HG02884 (cell line): ENCODE measurements around the gene PDZD7.
"Not testable (repeated sequence)": the region's sequence is repeated elsewhere in the genome, so short reads cannot be mapped to it uniquely, and the experiment has no call there.

ENCODE experiments used
- ATAC-seq: cut with Tn5 transposase; IDR thresholded peaks from one replicate; pipeline ENCODE4 v1.9.1; 2021; ENCODE audit warnings: mild to moderate bottlenecking, moderate library complexity; ENCODE audit not compliant: unreplicated experiment

Gene PDZD7

GRCh38 chr10:100986623-100986951 lies 44.3 kb downstream of the PDZD7 start:
- ATAC-seq, result no peak

DNA sequence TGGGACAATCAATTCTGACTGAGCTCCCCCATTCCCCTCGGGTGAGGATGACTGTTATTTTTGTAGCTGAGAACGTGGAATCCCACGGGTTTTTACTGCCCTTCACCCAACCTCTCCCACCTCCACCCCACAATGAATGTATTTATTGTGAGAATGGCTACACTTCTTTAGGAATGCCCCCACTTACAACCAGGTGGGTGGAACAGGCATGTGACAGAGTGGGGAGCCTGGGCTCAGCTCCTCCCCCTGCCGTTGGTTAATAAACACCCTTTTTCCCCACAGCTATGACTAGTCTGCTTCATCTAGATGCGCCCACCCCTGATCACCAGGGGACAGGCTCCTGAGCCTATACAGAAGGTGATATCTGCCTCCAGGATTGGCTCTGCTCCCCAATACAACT lies 45.6 kb downstream of the PDZD7 start:
- ATAC-seq, result no peak

GRCh38 chr10:100984672-100985177 lies 46.2 kb downstream of the PDZD7 start:
- ATAC-seq, result no peak

- ATAC-seq, result no peak
These were observed 46.9 kb downstream of the PDZD7 start for GRCh38 chr10:100983868-100984671.

DNA sequence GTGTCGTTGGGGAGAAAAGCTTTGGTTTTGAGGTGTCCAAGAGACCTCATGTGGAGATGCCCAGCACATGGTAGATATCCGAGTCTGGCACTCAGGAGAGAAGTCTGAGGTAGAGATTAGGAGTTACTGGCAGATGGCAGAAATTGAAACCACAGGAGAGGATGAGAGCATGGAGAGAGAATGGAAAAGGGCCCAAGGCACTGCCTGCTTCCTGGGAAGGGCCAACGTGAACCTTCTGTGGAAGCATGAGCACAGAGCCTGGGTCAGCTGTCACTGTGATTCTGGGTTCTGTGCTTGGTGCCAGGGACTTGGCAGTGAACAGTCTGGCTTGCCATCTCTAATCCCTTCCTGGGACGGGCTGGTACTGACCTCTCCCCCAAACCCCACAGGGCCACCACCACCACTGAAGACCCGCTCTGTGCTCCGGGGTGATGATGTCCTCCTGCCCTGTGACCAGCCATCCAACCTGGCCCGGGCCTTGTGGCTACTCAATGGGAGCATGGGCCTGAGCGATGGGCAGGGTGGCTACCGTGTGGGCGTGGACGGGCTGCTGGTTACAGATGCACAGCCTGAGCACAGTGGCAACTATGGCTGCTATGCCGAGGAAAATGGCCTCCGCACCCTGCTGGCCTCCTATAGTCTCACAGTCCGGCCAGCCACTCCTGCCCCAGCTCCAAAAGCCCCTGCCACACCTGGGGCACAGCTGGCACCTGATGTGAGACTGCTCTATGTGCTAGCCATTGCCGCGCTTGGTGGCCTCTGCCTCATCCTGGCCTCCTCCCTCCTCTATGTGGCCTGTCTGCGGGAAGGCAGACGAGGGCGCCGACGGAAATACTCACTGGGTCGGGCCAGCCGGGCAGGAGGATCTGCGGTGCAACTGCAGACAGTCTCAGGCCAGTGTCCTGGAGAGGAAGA lies 47.8 kb downstream of the PDZD7 start:
- no peak for ATAC-seq

GRCh38 chr10:100981178-100981772 lies 49.7 kb downstream of the PDZD7 start:
- ATAC-seq, result no peak

- ATAC-seq, result no peak
These were observed 50.2 kb downstream of the PDZD7 start for GRCh38 chr10:100980711-100981110.

- no peak for ATAC-seq
These were observed 50.6 kb downstream of the PDZD7 start for GRCh38 chr10:100980311-100980710.

DNA sequence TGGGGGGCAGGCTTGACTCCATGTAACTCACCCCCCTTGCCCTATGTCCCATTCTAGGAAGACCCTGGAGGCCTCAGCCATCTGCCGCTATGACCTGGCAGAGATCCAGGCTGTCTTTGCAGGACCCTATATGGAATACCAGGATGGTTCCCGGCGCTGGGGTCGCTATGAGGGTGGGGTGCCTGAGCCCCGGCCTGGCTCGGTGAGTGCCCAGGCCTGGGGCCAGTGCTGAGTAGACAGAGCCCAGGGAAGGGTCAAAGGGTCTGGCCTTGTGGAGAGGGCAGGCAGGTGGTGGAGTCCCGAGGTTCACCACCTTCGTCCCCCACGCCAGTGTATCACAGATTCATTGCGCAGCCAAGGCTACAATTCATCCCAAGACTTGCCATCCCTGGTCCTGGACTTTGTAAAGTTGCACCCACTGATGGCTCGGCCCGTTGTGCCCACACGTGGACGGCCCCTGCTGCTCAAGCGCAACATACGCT lies 51.1 kb downstream of the PDZD7 start:
- ATAC-seq, result no peak

- no peak for ATAC-seq
These were observed 52.1 kb downstream of the PDZD7 start for GRCh38 chr10:100978901-100979195.

- ATAC-seq, result no peak
These were observed 52.6 kb downstream of the PDZD7 start for GRCh38 chr10:100978121-100978900.

DNA sequence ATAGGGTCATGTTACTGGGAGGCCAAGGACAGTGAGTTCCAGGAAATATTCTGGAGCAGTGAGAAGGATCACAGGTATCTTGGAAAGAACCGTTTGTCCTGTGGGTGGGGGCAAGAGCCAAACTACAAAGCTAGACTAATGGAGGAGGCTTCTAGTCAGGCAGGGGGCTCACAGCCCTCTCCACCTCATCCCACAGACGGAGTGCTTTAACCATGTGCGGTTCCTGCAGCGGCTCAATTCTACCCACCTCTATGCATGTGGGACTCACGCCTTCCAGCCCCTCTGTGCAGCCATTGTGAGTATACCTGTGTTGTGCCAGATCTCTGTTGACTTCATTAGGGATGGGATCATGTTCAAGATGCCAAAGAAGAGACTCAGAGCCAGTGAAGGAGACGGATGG lies 53.5 kb downstream of the PDZD7 start:
- ATAC-seq, result no peak

DNA sequence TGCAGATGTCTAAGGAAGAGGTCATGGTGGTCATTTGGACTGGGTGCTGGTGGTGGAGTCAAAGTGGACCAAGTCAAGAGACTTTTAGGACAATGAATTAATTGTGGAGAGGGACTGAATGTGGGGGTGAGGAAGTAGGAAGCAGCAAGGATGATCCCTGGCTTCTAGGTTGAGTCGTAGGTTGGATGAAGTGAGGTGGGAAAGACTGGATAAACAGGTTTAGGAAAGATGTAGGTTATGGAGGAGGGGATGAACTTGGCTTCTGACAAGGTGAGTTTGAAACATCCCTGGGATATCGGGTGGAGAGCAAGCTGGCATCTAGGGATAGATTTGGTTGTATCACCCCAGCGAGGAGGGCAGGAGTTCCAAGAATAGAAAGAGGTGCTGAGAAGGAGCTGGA lies 54.0 kb downstream of the PDZD7 start:
- ATAC-seq, result no peak

DNA sequence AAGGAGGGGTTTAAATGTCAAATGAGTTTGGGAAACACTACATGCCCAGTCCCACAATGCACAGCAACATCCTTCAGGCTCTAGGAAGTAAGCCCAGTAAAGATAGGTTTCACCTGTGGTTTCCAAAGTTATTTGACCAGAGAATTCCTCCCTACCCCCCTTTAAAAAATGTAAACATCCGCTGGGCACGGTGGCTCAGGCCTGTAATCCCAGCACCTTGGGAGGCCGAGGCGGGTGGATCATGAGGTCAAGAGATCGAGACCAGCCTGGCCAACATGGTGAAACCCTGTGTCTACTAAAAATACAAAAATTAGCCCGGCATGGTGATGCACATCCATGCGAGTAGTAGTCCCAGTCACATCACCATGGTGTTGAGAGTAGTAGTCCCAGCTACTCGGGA lies 55.5 kb downstream of the PDZD7 start:
- ATAC-seq, result not testable (repeated sequence)

GRCh38 chr10:100972904-100973535 lies 57.9 kb downstream of the PDZD7 start:
- ATAC-seq, result no peak

GRCh38 chr10:100972115-100972903 lies 58.6 kb downstream of the PDZD7 start:
- ATAC-seq, result no peak

GRCh38 chr10:100970914-100971811 lies 59.8 kb downstream of the PDZD7 start:
- ATAC-seq, result no peak

GRCh38 chr10:100970076-100970913 lies 60.6 kb downstream of the PDZD7 start:
- ATAC-seq, result no peak
